ENCODE data around the gene POLD2. TPM values are rescaled to one million over a fixed set of nuclear protein-coding genes. Genes with fewer than 3 reads are reported as not detected.
A peak's percentile ranks its signal among the peaks of the same experiment; 100 is the strongest.

The POLD2 gene
- polyA plus RNA-seq, 10 donors = 61.0 to 89.1 (median 77.6) TPM

DNA sequence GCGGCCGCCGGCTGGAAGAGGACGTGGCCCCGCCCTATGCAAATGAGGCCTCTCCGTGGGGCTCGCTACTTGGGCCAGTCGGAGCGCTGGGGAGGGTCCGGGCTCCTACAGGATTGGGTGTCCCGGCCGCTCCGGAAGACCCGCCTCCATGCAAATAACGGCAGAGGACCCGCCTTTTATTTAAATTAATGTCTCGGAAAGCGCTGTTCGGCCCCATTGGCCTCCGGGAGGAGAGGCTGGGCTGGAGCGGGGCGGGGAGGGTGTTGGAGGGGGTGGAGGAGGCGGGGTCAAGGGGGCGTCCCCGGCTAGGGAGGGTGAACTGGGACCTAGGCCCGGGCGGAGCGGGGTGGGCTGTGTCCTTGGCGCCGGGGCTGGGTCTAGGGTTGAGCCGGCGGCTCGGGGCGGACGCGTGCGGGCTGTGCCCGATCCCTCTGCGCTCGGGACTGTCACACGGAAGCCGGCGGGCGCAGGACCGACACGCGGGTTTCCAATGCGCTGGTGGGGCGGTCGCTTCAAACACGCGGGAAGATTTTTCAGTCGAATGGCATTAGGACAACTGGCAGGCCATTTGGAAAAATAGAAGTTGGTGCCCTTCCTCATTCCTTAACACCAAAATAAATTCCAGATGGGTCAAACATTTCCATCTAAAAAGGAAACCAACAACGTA is 40.7 kb downstream of the POLD2 start:
- peak; percentile 98 to 99 (median 99) for DNase-seq

DNA sequence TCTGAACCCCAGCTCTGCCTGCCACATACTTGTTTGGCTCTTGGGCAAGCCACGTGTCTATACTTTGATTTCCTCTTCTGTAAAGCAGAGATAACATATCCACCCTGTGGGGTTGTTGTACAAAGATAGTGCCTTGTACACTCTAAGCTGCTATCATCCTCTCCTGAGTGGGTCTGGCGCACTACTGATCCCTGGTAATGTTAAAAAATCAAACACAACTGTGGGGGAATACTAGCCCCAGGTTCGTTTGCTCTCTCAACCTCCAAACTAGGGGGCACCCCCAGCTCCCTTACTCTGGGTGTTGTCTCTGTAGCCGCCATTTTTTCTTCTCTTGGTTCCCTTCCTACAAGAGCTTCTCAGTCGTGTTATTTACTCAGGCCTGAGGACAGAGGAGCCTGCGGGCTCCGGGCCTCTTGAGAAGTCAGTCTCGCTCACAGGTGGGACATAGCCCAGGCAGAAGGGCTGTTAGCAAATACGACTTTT is 42.0 kb downstream of the POLD2 start:
- DNase-seq = no peak

DNA sequence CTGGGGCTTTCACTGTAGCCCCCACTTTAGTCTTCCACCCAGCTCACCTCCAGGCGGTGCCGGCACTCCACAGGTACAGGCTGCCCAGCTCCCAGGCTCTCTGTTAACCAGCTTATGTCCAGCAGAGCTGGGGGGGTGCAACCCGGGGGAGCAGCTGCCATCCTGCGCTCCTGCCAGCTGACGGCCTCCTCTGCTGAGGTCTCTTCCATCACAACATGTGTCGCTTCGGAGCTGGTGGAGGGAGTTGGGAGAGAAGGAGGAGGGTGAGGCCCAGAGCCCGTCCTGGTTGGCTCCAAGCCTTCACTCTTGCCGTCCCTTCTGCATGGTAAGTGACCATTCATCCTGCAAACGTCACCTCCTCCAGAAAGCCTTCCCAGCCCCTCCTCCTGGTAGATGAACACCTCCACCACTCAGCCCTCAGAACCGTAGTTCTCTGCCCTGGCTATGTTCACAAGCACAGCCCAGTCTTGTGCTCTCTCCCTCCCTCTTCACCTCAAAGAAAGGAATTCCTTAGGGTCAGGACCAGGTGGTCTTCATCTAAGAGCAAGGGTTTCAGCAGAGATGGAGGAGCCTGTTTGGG is 42.6 kb downstream of the POLD2 start:
- no peak for DNase-seq

DNA sequence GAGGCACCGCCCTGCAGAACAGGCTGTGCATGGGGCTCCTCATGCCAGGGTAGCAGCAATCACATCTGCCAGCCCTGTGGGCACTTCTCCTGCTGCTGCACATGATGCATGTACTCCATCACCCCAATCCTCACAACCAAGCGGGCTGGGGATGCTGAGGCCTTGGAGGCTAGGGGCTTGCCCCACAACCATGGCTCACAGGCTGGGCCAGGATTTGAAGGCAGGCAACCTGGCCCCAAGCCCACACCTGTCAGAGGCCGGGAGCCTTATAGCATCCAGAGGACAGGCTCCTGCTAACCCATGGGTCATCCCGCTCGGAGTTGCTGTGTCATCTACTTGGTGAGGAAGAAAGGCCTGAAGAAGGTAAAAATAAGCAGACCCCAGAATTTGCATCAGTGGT is 43.2 kb downstream of the POLD2 start:
- no peak for DNase-seq

DNA sequence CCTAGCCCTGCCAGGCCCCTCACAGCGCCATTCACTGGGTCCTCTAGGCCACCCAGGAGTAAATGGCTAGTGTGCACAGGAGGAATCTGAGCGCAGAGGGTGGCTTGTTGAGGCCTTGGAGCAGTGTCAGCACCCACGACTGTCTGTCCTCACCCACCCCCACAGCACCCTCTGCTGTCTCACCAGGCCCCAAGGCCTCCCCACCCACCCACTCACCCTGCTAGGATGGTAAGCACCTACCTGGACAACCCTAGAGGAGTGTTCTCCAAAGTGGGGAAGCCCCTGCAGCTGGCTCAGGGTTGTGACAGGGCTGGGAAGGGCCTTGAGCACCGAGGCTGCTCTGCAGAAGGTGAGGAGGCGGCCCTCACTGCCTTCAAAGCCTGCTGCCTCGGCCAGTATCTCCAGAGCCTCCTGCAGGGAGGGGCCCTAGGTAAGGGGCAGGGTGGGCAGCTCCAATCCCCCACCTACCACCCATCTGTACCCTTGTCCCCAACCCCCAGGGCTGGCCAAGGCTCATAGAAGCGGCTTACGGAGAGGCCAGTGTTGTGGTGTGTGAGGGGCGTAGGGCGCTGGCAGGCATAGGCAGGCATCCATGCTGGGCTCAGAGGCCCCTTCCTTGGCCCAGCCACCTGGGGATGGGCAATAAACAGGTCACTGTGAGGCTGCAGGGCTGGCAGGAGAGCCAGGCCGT is 43.9 kb downstream of the POLD2 start:
- no peak for DNase-seq

DNA sequence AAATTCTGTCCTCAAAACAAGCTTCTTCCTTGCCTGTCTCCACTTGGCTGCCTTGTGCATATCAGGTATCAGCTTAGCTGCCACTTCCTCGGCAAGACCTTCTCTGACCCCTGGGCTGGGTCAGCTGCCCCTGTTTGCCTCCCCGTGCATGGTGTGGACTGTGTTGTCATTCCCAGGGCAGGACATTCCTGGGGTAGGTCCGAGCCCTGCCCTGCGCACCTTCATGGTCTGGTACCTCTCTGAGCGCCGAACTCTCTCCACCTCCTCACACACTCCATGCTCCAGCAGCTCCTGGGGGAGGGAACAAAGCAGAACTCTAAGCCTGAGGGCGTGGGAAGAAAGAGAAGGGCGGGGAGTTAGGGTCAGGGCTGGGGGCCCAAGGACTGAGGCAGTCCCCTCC is 44.8 kb downstream of the POLD2 start:
- DNase-seq = no peak

DNA sequence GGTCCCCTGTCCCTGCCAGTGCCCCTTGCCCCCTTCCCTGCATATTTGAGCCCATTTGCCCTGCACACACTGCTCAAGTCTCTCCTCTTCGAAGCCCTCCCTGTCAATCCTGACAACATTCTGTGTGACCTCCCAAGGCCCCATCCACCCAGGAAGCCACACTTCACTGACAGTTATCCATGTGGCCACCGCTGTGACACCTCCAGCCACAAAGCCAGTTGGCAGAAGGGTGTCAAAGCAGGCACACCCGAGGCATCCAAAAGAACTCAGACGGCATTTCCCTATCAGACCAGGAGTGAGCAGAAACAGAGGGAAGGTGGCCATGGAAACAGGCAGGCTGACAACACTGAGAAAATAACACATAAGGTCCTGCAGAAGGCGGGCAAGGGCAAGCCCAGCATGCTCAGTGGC is 45.7 kb downstream of the POLD2 start:
- DNase-seq = no peak

DNA sequence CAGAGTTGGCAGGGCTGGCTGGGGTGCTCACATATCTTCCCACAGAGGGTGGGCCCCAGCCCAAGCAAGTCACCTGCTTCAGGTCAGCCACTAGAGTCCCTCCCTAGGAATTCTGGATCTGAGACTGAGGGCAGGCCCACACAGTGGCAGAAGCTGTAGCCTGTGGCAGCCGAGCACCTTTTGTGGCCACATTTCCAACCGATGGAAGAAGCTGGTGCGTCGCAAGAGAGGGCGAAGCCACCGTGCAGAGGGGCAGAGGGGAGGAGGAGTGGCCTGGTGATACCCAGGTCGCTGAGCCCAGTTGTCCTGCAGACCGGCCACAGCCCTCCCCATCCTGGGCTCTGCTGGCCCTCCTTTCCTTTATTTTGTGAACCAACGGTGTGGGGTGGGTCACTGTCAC is 46.3 kb downstream of the POLD2 start:
- DNase-seq = no peak

DNA sequence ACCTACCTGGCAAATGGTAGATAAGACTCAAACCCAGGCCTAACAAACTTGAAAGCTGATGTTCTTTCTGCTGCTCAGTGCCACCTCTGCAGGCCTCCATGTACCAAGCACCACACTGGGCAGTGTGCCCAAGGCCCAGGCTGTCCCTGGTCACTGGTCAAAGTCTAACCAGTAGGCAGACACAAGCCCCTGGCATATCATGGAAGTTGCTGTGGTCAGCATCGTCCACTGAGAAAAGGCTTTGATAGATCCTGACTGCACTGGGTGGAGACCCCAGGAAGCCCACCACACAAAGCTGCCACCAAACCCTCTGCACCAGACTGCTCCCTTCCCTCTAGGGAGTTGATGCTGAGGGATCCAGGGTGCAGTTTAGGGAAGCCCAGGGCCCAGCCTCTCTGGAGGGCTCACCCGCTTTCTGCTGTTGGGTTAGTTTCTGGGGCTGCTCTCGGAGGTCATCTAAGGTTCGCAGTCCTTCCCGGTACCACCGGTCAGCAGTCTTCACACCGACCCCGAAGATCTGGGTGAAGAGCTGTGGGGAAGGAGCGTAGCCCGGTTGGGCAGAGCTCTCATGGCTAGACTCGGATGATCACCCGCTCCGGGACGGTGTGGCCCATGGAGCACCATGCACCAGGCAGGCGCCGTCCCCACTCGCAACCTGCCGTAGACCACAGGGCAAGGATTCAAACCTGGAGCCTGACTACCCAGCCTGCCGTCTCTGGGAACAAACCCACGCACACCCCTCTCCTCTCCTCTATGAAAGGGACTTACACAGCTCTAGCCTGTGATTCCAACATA is 47.0 kb downstream of the POLD2 start:
- no peak for DNase-seq

DNA sequence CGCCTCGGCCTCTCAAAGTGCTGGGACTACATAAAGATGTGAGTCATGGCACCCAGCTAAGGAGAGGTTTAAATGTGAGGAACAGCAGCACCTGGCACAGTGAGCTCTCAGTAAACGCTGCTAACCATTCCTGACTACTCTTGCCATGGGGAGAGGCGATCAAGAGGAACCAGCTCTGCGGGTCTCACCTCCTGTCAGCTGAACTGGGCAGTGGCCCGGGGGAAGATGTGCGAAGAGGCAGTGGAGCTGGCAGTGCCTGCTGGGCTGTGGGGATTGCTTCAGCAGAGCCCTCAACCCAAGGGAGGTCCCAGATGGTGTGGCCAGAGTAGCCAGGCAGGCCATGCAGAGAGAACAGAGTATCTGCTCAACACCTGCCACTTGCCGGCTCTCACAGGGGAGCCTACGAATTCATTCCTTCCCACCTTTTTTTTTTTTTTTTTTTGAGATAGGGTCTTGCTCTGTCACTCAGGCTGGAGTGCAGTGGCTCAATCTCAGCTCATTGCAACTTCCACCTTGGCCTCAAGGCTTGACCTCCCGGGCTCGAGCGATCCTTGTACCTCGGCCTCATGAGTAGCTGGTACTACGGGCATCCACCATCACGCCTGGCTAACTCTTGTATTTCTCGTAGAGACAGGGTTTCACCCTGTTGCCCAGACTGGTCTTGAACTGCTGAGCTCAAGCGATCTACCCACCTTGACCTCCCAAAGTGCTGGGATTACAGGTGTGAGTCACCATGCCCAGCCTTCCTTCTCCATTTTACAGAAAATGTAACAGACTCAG is 47.9 kb downstream of the POLD2 start:
- no peak for DNase-seq

DNA sequence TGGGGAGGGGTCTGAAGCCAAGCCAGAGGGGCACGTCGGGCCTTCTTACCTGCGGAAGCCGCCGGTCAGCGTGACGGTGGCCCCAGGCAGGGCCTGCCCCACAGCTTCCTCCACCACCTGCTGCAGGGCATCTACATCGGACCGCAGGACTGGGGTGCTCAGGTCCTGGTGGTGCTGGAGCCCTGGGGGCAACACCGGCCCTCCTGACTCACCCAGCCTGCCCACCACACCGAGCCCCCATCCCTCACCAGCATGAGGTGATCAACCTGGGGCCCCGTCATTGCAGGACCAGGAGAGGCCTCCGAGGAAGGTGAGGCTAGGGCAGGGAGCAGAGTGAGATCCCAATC is 49.0 kb downstream of the POLD2 start:
- DNase-seq = no peak

DNA sequence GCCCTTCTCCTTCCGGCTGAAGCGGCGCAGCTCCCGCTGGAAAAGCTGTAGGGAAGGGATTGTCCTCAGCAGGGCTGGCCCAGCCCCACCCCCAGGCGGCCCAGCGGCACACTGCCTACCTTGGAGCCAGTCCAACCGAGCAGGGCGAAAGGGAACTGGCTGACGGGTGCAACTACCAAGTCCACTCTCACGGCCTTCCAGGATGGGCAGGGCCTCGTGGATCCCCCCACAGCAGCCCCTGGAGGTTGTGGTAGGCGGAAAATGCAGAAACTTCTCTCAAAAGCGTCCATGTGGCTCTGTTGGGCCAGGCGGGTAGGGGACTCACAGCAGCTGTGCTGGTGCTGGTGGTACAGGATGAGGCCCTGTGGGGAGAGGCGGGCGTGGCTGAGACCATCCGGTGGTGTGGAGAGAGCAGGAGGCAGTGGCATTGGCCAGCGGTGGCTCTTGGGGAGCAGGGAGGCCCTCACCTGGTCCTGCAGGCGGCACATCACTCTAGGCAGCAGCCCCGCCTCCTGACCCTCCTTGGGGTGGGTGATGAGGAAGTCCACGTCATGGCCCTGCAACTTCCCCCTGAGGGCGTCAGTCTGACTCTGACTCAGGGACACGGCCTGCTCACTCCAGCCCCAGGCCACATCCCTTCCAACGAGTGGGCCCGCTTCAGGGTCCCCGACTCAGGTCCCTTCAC is 49.5 kb downstream of the POLD2 start:
- peak in 1 of 3 donors; percentile 48 for DNase-seq

DNA sequence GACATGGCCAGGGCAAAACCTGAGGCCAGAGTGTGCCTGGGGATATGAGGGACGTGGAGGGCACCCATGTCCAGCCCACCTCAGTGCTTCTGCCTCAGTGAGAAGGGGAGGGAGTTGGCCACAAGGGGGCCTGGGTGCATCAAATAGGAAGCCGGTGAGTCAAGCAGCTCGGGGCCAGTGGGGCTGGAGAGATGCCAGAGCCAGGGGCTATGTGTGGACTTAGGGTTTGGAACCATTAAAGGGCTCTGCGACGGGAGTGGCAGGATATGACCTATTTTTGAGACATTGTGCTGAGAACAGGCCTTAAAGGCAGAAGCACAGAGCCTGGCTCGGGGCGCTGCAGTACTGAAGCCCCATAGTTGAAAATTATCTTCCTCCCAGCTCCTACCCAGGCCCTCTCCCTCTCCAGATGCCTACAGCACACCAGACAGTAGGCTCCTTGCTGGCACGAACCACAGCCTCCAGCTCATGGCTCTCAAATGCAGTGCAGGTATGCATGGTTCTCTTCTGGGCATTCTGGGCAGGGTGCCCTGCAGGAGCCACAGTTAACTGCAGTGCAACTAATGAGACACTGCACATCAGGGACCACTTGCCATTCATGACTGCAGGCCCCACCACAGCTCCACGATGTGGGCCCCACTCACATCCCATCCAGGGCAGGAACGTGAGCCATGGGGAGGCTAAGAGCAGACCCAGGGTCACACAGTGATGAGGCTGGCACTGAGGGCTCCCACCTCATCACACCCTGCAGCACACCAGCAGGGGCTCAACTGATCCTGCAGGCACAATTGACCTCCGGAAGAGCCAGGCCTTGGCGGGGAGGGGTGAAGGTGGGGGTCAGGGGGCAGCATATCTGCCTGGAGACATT is 50.8 kb downstream of the POLD2 start:
- DNase-seq = peak; percentile 63 to 79 (median 64)

DNA sequence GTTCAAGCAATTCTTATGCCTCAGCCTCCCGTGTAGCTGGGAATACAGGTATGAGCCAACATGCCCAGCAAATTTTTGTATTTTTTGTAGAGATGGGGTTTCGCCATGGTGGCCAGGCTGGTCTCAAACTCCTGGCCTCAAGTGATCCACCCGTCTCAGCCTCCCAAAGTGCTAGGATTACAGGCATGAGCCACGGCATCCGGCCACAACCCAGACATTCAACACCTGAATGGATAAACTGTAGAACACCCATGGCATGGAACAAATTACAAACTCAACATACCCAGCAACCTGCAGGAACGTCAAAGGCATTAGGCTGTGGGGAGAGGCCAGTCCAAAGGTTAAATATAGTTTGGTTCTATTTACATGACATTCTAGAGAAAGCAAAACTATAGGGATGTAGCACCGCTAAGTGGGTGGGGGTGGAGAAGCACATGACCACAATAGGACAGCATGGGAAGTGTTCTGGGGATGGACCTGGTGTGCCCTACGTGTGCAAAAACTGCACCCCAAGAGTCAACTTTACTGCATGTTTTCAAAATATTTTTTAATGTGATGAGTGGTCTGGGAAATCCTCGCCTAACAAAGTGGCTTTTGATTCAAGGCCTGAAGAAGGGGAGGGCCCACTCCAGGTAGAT is 51.5 kb downstream of the POLD2 start:
- no peak for DNase-seq

DNA sequence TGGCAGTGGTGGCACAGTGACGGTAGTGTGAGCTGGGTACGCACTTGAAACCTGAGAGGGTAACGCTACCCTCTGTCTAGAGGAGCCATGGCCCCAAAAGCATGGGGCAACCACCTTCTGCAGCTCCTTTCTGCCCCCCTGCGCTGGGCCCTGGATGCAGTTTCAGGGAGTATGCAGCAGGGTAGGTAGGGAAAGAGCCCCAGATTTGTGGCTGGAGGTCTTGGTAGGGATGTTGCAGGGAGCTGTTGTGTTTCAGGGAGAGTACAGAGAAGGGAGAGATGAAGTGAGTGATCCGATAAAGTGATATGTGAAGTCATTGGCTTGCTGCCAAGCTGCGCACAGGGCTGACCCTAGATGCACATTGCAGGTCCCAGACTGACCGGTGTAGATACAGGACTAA is 55.3 kb downstream of the POLD2 start:
- DNase-seq = no peak

DNA sequence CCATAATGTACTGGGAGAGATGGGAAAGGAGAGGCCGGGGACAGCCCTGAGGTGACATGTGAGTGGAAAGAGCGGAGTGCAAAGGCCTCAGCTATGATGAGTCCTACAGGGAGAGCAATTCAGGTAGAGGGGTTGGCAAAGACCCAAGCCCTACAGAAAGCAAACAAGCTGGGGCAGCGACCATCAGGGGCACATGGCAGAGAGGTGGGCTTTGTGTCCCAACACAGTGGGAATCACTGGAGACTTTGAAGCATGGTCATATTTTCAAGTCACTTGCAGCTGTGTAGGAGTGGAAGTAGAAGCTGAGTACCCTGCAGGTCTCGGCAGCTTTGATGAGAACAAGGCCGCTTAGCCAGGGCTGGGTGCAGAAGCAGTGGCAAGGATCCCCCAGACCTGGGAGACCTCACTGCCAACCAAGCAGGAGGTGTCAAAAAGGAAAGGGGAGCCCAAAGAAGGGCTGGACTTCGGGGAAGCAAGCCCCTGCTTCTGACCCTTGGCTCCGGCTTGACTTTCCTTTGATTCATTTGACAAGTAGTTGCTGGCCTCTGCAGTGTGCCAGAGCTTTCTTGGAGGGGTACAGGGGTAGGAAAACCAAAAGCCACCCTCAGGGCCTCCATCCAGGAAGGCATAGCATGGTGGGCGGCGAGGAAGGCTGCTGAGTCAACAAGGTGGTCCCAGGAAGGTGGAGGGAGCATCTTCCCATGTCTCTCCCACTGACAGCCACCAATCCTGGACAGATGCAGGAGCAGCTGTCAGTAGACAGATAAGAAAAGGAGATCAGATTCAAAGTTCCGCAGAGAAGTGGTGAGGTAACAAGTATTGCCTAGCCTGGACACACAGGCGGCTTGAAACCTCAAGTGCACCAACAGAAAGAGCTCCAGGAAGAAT is 56.0 kb downstream of the POLD2 start:
- DNase-seq = no peak

DNA sequence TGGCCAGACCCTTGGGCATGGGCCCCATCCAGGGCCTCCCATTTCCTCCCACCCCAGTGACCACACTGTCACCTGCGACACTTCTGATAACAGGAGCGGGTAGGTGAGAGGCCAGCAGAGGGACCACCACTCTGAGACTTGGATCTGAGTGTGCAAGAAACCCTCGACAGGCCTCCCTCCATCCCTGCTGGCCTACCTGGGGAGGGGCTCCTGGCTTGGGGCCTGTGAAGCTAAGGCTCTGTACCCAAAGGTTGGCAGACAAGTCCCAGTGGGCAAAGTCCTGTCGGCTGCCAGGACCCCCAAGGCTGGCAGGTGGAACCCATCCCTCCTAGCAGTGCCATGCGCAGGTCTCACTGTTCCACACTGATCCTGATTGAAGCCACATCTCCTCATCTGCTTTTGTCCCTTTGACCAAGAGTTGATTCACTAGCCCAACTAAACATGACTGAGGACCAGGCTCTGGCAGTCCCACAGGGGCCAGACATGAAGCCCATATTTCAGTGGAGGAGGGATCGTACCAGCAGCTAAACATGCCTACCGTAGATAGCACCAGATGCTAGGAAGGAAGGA is 56.8 kb downstream of the POLD2 start:
- DNase-seq = no peak

DNA sequence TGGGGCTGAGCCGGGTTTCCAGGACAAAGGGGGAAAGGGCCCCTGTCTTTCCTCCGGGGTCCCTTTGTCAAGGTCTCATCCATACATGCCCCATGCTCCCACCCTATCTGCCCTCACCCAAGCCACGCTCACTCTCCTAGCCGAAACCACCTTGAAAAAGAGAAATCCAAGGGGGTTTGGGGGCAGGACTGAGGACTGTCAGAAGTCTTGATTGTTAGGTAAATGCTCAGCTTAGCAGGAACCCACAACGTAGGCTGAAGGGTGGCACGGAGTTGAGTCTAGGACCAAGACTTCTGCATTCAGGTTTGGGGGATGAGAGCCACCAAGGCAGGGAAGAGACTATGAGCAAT is 57.3 kb downstream of the POLD2 start:
- no peak for DNase-seq
